HG02852 (cell line): ENCODE results near the gene CIC.

Source experiments
- ATAC-seq: cut with Tn5 transposase; IDR thresholded peaks from one replicate; pipeline ENCODE4 v1.9.1; 2021; ENCODE audit warnings: mild to moderate bottlenecking, moderate library complexity; ENCODE audit not compliant: unreplicated experiment

Gene CIC

DNA sequence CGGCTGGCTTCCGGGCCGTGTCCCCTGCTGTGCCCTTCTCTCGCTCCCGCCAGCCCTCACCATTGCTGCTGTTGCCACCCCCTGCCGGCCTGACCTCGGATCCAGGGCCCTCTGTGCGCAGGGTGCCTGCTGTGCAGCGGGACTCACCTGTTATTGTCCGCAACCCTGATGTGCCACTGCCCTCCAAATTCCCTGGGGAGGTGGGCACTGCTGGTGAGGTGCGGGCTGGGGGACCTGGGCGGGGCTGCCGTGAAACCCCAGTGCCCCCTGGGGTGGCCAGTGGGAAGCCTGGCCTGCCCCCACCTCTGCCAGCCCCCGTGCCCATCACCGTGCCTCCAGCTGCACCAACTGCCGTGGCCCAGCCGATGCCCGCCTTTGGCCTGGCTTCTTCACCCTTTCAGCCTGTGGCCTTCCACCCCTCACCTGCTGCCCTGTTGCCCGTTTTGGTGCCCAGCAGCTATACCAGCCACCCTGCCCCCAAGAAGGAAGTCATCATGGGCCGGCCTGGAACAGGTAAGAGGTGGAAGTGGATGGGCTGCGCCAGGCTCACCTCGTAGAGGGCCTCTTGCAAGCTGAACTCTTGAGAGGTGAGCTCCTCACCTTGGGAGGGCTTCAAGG, 5.1 kb downstream of the CIC start:
- ATAC-seq, result no peak

DNA sequence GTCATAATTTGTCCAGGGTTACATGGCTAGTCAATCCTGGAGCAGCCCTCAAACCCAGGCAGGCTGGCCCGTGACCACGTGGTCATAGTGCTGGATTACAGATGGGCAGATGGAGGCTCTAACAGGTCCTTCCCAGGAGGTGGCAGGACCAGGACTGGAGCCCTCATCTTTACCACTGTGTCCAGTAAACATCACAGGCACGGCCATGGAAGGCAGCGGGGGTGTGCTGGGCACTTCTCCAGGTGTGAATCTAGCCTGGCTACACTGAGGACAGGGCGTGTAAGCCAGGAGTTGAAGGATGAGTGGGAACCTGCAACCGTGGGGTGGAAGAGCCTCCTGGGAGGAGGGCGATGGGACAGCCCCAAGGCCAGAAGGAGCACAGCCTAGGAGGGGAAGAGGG, 6.1 kb downstream of the CIC start:
- ATAC-seq, result no peak

DNA sequence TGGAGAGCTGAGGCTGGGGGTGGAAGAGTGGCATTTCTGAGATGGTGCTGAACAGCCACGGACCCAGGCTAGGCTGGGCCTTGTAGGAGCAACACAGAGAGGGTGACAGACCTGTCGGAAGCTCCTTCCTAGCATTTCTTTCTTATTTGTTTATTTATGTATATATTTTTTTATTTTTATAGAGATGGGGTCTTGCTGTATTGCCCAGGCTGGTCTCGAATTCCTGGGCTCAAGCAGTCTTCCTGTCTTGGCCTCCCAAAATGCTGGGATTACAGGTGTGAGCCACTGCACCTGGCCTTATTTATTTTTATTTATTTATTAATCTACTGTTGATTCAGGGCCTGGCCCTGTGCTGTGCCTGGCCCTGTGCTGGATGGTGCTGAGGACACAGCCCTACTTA, 6.5 kb downstream of the CIC start:
- ATAC-seq, result no peak

DNA sequence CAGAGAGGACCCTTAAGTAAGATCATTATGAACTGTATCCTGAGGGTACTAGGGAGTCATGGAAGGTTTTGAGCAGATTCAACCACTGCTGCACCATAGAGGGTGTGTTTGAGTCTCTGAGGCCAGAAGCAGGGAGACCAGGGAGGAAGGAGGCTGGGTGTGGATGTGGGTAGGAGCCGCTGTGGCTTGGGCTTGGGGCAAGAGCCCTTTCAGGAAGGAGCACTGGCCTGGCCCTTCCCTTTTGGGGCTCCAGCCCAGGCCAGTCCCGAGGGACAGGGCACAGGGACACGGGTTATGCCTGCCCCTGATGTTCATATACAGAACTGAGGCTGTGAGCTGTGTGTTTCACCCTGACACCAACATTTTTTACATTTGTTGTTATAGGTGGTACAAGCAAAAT, 7.2 kb downstream of the CIC start:
- no peak for ATAC-seq

DNA sequence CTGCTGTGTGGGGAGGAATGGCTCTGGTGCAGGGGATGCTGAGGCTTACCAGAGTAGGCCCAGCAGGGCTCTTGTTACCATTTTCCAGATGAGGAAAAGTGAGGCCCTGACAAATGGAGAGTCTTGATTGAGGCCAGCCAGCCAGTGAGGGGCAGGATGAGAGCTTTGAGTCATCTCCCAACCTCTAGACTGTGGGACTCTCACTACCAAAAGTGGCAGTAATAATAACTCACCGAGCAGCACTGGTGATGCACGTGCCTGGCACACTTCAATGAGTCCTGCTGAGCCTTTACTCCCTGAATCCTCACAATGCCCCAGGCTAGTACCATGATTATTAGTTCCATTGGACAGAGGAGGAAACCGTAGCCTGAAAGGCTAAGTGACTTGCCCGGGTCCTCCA, 7.8 kb downstream of the CIC start:
- no peak for ATAC-seq

DNA sequence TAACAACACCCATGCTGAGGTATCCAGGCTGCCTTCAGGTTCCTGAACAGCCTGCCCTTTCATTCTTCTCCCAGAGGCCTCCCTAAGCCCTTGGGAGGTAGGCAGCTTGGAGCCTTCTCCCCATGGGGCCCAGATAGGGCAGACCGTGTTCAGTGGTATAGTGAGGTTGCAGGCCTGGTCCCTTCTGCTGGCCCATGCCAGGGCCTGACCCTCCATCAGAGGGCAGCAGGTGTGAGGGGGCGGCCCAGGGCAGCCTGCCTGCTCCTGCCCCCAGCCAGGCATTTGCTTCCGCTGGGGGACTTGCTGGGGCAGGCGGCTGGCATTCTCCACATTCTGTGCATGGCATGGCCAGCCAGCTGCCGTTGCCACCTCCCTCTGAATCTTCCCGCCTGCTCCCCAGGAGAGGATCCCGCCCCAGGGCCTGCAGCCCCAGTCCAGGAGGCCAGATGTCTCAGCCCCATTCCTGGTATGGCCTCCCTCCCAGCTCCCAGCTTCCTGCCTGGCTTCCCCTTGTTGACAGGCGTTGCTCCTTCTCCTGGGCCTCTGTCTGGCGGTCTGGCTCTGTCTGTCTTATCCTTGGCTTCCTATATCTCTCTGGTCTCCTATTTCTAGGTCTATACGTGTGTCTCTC, 8.9 kb downstream of the CIC start:
- ATAC-seq, result no peak

DNA sequence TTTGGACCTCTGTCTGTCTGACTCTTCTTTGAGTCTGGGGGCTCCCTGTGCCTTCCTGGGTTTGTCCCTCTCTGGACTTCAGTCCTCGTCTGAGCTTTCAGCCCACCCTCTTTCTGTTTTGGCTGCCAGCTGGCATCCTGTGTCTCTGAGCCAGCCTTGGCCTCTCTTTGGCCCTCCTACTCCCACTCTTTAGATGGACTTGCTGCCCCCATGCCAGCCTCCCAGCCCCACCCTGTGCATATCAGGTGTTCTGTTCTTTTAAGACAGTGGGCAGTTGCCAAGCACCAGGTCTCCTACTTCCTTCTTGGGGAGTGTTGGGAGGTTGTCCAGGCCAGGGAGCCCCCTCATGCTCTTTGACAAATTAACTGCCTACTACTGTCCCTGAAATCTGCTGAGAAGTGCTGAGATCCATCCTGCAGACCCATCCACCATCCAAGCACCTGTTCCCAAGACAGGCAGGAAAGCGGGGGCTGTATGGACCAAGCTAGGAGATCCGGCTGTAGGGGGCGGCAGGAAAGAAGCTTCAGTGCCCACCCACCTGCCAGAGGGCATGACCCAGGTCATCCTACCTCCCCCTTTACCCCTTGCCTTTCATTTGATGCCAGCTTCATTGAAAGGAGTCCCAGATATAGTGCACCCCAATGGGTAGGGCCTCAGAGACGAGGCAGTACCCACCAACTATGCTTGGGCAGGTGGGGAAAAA, 9.6 kb downstream of the CIC start:
- no peak for ATAC-seq

DNA sequence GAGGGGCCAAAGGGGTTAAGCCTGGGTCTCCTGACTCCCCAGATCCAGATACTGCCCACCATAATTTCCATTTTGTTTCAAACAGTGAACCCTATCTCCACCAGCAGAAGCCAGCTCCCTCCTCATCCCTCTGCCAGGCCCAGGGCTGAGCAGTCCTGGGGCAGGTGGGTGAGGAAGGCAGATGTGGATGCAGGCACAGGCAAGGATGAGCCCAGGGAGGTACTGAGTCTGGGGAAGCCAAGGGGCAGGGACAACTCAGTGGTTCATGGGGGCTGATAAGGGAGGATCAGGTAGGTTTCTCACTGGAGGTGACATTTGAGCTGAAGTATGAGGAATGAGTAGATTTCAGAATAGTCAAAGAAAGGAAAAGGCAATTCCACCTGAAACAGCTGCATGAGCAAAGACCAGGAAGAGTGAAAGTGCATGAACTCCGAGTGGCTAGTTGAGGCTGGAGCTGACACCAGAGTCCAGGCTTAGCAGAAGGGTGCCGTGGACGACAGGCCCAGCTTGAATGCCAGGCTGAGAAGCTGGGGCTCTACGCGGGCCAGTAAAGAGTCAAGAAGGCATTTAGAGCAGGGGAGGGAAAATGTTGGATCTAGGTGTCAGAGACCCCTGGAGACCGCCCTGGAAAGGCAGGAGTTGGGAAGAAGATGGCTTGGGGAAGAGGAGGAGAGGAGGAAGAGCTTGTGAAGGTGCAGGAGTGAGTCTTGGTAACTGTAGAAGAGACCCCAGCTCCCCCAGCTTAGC, 10.3 kb downstream of the CIC start:
- no peak for ATAC-seq

DNA sequence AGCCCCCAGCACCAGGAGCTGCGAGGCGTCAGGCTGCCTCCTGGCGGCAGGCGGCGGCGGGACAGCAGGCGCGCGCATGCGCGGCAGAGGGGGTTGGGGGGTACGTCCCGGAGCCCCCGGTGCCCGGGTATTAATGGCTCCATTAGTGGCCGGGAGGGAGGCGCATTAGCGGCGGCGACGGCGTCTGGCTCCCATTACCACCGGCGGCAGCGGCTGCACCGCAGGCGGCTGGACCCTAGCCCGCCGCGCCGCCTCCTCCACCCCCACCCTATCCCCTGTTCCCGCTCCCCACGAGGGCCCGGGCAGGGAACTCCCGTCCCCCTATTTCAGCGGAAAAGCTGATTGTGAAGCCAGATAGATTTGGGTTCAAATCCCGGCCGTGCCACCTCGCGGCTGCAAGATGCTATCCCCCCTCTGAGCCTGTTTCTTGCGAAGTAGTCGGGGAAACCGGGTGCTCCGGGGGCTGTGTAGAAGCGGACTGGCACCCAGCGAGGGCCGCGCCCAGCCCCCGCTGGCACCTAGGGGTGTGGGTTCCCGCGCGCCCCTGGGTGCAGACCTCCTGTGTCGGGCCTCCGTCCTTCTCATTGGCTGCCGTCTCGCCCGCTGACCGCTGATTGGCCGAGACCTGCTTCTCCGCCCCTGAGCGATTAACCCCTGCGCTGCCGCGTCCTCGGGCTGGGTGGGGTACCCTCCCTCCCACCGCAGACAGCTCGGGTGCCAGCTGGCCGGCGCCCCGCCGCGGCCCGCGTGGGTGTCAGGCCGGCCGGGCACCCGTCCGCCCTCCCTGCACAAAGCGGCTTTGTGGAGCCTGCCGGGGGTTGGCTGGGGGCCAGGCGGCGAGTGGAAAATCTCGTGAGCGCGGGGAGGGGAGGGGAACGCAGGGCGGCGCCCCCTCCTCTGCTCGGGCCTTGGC, 11.1 kb downstream of the CIC start:
- ATAC-seq, result no peak

DNA sequence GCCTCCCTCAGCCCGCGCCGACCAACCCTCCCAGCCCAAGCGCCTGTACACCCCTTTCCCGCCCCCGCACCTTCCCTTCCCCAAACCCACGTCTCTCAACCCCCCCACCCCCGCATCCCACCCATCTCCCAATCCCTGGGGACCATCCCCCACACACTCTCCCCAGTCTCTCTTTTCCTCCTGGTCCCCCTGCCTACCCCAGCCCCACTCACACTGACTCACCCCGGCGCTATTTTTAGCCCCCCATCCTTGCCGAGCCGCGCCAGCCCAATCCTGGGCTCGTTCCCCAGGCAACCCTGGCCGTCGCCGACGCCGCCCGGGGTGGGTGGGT, 11.7 kb downstream of the CIC start:
- ATAC-seq, result no peak

DNA sequence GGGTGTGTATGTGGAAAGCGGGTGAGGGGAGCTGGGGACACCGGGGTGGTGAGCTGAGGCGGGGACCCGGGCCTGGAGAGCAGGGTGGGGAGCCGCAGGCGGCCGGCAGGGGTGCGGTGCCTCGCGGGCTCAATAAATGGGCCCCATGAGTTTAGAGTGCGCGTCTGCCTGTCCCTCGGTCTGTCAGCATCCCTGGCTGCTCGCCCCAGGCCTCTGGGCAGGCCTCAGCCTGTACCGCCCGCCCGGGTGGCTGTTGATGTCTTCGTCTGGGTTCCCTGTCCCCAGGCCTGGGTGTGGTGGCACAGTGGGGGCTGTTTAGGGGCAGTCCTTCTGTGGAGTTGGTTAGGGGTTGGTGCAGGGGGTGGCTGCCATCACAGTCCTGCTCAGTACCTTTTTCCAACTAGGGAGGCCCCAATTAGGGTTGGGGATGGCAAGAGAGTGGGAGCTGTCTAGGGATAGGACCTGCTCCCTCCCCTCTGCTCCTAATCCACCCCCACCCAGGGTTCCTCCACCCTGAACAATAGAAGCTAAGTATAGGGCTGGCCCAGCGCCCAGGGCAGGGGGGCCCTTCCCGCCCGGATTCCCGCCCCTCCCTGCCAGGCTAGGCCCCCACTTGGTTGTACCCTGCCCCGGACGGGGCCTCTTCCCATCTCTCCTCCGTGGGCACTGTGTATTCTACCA, 12.2 kb downstream of the CIC start:
- ATAC-seq, result no peak

DNA sequence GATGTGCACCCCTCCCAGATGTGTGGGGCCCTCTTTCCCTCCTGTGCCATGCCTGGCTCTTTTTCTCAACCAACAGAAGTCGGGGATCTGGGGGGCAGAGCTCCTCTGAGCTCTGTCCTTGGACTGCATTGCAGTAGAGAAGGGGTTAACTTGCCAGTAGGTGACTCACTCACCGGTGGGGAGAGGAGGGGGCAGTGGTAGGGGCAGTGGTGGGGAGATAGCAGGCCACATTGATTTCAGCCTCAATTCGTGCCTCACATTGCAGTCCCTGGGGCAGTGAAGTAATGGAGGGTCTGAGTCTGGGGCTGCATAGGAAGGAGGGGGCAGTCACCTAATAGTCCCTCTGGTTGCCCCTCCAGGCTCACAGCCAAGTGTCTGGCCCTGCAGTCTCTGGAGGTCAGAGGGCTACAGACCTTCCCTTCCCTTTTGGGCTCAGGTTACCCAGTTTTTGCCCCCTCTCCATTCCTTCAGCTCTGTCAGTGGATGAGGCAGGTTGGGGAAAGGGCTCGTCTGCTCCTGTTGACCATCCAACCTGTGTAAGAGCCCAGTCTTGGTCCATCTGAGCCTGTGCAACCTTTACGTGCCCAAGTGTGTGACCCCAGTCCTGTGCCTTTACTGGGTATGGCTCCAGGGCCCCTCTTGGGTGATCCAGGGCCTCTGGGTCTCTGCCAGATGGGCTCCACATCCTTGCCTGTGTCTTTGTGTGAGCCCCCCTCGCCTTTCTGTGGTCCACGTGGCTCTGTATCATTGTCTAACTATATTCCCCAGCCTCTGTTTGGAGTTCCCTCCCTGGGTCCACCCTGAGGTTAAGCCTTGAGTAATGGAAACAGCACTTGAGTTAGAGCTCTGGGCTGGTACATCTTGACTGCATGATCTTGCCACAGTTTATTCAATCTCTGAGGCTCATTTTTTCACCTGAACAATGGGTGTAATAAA, 13.0 kb downstream of the CIC start:
- ATAC-seq, result no peak

DNA sequence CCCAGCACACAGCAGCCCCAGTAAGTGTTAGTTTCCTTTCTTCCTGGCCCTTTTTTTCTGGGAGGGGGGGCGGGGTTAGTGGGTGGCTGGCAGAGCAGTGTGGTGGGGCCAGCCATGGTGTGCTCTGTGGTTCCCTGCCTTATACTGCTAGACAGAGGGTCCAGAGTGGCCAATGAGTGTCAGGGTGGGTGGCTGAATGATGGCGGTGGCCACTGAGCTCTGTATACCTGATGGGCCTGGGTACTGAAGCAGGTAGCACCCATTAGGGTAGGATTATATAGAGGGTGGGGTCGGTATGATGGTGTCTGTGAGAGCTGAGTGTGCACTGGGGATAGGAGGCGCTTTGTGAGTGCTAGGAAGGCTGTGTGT, 13.8 kb downstream of the CIC start:
- ATAC-seq, result no peak

DNA sequence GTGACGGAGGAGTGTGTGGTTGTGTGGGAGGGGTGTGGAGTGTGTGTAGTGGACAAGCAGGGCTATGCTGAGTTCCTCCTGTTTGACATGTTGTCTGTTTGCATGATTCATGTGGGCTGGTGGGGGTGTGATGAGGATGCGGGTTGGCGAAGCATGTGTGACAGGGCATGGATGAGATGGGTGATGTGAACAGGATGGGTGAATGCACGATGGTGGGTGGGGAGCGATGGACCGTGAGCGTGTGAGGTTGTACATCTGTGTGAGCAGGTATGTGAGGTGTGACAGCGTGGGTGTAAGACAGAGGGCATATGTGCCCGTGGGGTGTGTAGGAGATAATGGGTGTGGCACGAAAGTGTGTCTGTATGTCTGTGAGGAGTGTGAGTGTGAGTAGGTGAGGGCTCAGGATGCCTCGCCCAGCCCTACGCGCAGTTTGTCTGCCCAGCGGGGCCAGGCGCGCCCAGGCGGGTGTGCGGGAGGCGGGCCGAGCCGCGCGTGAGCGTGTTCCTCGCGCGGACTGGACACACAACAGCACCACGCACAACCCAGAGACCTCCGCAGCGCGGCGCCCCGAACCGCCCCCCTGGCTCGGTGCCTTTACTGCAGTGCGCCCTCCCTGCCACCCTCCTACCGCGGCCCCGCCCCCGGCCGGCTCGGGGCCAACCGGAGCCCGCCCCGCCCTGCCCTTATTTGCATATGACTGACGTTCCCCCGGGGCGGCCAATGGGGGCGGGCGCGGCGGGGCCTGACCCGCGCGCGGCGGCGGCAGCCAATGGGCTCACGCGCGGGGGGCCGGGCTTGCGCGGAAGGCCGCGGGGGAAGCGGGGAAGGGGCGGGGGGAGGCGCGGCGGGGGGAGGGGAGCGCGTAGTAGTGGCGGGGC, 14.4 kb downstream of the CIC start:
- peak; percentile 39 for ATAC-seq

DNA sequence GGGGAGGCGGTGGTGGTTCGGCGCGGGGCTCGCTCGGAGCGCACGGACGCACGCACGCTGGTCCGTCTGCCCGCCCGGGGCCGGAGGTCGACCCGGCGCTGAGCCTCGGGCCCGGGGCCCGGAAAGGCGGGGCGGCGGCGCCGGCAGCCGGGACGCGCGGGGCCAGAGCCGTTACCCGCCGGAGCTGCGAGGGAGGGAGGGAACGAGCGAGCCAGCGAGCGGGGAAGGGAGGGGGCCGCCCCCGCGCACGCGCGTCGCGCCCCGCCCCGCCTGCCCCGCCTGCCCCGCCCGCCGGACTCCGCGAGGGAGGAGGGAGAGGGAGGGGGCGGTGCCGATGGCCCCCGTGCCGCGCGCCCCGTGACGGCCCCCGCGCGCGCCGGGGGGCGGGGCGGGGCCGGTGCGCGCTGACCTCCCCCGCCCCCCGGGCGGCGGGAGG, 15.0 kb downstream of the CIC start:
- ATAC-seq, result peak; percentile 34

DNA sequence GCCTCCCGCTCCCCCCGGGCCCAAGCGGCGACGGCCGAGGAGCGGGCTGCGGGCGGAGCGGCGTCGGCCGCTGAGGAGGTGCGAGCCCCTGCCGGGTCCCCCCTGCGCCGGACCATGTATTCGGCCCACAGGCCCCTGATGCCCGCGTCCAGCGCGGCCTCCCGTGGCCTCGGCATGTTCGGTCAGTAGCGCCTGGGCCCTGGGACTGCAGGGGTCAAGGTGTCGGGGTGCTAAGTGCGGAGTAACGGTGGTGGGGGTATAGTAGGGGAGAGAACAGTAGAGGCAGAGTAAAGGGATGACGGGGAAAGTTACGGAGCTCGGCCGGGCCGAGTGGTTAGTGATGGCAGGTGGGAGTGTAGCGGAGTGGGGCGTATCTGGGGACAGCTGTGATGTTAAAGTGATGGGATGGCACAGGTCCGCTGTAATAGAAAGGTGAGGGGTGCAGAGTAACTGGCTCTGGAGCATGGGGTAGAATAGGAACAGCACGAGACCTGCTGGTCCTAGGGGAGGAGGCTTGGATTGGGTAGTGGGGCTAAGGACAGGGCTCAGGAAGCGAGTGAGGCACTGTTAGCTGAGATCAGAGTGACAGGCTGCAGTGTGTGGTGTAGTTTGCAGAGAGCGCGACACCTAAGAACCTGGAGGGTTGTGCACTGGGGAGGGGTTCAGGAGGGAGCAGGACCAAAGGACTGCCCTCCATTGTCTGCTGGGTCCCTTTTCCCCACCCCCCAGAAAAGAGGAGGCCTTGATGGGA, 15.7 kb downstream of the CIC start:
- no peak for ATAC-seq

DNA sequence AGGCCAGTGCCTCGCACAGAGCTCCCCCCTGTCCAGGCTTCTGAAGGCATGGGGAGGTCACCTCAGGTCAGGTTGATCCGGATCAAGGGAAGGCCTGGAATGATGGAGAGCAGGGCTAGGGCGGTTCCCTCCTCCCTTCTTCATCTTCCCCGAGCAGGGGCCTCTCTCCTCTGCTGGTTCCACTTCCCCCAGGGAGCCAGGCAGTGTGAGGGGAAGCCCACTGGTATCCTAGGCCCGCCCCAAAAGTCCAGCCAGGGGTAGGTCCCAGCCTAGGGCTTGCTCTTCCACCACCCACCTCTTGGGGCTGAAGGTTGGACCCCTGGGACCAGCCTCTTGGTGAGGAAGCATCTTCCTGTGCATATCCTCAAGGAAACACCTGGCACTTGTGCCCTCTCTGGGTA, 16.5 kb downstream of the CIC start:
- no peak for ATAC-seq

DNA sequence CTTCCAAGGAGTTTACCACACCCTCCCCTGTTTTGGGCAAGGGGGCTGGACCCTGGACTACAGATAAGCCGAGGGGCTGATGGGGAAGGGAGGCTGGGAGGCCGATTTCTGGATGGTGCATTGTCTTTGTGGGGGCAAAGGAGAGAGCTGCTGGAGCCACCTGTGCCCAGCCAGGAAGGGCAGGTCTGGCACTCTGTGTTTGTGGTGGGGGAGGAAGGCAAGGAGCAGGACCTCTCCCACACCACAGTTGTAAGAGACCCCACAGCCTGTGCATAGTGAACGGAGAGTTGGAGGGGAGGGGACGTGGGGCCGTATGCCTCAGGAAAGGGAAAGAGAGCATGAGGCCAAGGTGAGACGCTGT, 16.9 kb downstream of the CIC start:
- no peak for ATAC-seq
